ENCODE results near the gene ZMIZ1. TPM values are rescaled to one million over a fixed set of nuclear protein-coding genes. Genes with fewer than 3 reads are reported as not detected.

Gene ZMIZ1
- total and polyA plus RNA-seq, 2 donors from 2014 or later = 14.2 to 97.6 TPM

DNA sequence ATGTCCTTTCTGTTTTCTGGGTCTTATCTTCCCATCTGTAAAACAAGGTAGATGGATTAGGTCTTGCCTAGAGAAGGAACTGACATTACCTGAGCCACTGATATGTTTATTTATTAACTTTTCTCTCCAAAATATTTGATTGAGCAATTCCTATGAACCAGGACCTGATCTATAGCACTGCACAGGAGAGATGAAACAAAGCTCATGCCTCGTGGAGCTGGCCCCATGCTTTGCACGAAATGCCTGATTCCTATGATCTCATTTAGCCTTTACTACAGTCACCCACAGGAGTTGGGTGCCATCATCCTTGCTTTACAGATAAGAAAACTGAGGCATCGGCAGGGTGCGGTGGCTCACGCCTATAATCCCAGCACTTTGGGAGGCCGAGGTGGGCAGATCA, 48.2 kb upstream of the ZMIZ1 start:
- no peak for TF ChIP-seq CTCF (IDR thresholded peaks at IDR 0.05; ENCODE audit: borderline replicate concordance, extremely low read depth, insufficient read depth)
- no peak overlapping the region for H3K4me3 ChIP-seq (ENCODE audit: low read length in 3 of 3)
- no peaks in the 10 kb centered on the region for H3K27me3 ChIP-seq (ENCODE audit: control insufficient read depth, insufficient read depth, low read length)
- peaks cover 0 to 3% (median 0%) of the 10 kb centered on the region in 3 donors for H3K4me1 ChIP-seq (ENCODE audit: control insufficient read depth in 2 of 3, insufficient read depth in 2 of 3, low read depth in 1 of 3, low read length in 3 of 3)
- DNase-seq (peak in 1 of 5 donors; percentile 7), FAIRE-seq (no peak)
- H3K9ac ChIP-seq (ENCODE audit: low read length in 3 of 3) = no peak overlapping the region
- no peak overlapping the region for H3K27ac ChIP-seq (ENCODE audit: low read depth in 2 of 2, low read length in 2 of 2)
- H3K36me3 ChIP-seq (ENCODE audit: control insufficient read depth in 2 of 3, insufficient read depth in 3 of 3, low read length in 3 of 3) = no peaks in the 10 kb centered on the region
- intact Hi-C loops (cut with DNase I) = no loop called here
- peaks cover 0 to 7% (median 0%) of the 10 kb centered on the region in 3 donors for H3K9me3 ChIP-seq (ENCODE audit: control insufficient read depth in 2 of 3, insufficient read depth in 1 of 3, low read length in 3 of 3)

GRCh38 chr10:79021331-79021907, 47.3 kb upstream of the ZMIZ1 start:
- peaks cover 0 to 7% (median 0%) of the 10 kb centered on the region in 3 donors for H3K9me3 ChIP-seq (ENCODE audit: control insufficient read depth in 2 of 3, insufficient read depth in 1 of 3, low read length in 3 of 3)

GRCh38 chr10:79021948-79022499, 46.7 kb upstream of the ZMIZ1 start:
- FAIRE-seq (no peak), DNase-seq (peak in 2 of 5 donors; percentile 5 to 23)
- TF ChIP-seq CTCF (IDR thresholded peaks at IDR 0.05; ENCODE audit: borderline replicate concordance, extremely low read depth, insufficient read depth) = no peak
- no peaks in the 10 kb centered on the region for H3K36me3 ChIP-seq (ENCODE audit: control insufficient read depth in 2 of 3, insufficient read depth in 3 of 3, low read length in 3 of 3)
- H3K27me3 ChIP-seq (ENCODE audit: control insufficient read depth, insufficient read depth, low read length) = no peaks in the 10 kb centered on the region
- no peak overlapping the region for H3K27ac ChIP-seq (ENCODE audit: low read depth in 2 of 2, low read length in 2 of 2)
- H3K4me3 ChIP-seq (ENCODE audit: low read length in 3 of 3) = no peak overlapping the region
- H3K9ac ChIP-seq (ENCODE audit: low read length in 3 of 3) = no peak overlapping the region
- H3K4me1 ChIP-seq (ENCODE audit: control insufficient read depth in 2 of 3, insufficient read depth in 2 of 3, low read depth in 1 of 3, low read length in 3 of 3) = peaks cover 0 to 3% (median 0%) of the 10 kb centered on the region in 3 donors
- intact Hi-C loops (cut with DNase I) = no loop called here
- H3K9me3 ChIP-seq (ENCODE audit: control insufficient read depth in 2 of 3, insufficient read depth in 1 of 3, low read length in 3 of 3) = peaks cover 0 to 7% (median 0%) of the 10 kb centered on the region in 3 donors

More at GRCh38 chr10:79021331-79021907, 47.3 kb upstream of the ZMIZ1 start:
- Histone ChIP-seq H3K36me3 (ENCODE audit: control insufficient read depth in 2 of 3, insufficient read depth in 3 of 3, low read length in 3 of 3) (no peaks in the 10 kb centered on the region), H3K27ac (ENCODE audit: low read depth in 2 of 2, low read length in 2 of 2) (no peak overlapping the region), H3K4me1 (ENCODE audit: control insufficient read depth in 2 of 3, insufficient read depth in 2 of 3, low read depth in 1 of 3, low read length in 3 of 3) (peaks cover 0 to 3% (median 0%) of the 10 kb centered on the region in 3 donors), H3K4me3 (ENCODE audit: low read length in 3 of 3) (no peak overlapping the region), H3K27me3 (ENCODE audit: control insufficient read depth, insufficient read depth, low read length) (no peaks in the 10 kb centered on the region), H3K9ac (ENCODE audit: low read length in 3 of 3) (no peak overlapping the region)
- DNase-seq (peak in 2 of 5 donors; percentile 30 to 36), FAIRE-seq (no peak)
- intact Hi-C loops (cut with DNase I) = no loop called here
- TF ChIP-seq CTCF (IDR thresholded peaks at IDR 0.05; ENCODE audit: borderline replicate concordance, extremely low read depth, insufficient read depth) = no peak

Measured in kidney (tissue), 14 donors.